Stomach (tissue), 4 donors: ENCODE results near the gene PIK3CA.

Experiments
- CTCF ChIP-seq, 7 experiments: fragments of 450-650 bp in 4 of 7; fragments of 200-600 bp in 3 of 7; sonication (generic) in 3 of 7; IDR thresholded peaks; one replicate each; pipeline ENCODE4 v1.5.1; 2016 to 2019; ENCODE audit warnings: antibody characterized with exemption in 7 of 7, control low read depth in 2 of 7, mild to moderate bottlenecking in 1 of 7
- POLR2A ChIP-seq, 4 donors: fragments of 450-650 bp; IDR thresholded peaks; one replicate each; pipeline ENCODE4 v1.6.1; 2016; ENCODE audit warnings: antibody characterized with exemption in 4 of 4, control low read depth in 2 of 4, mild to moderate bottlenecking in 1 of 4, moderate library complexity in 1 of 4

- TF ChIP-seq POLR2A (IDR thresholded peaks at IDR 0.05) (no peak), CTCF (IDR thresholded peaks at IDR 0.05) (no peak)
Measured at GRCh38 chr3:179268400-179269051, 120.4 kb downstream of the PIK3CA start.
